Measurements from ENCODE around the gene EIF5.
A peak's percentile ranks its signal among the peaks of the same experiment; 100 is the strongest.

EIF5 gene

GRCh38 chr14:103393676-103394626 lies 59.9 kb downstream of the EIF5 start:
- peak; percentile 58 for DNase-seq (ENCODE audit: low read depth, low spot score)
